SK-N-MC (cell line): ENCODE measurements around the gene NSRP1.
A peak's percentile ranks its signal among the peaks of the same experiment; 100 is the strongest.
"Not testable (repeated sequence)": the region's sequence is repeated elsewhere in the genome, so short reads cannot be mapped to it uniquely, and the experiment has no call there.

Source experiments
- DNase-seq: peaks from one replicate; pipeline ENCODE4 v3.0.0-alpha.2; 2011; ENCODE audit warnings: low read depth, low spot score
- H3K27ac ChIP-seq: fragments of 200-600 bp; sonication (generic); 2 replicates; pipeline ENCODE4 v1.5.1; 2016; ENCODE audit warnings: mixed run types
- H3K36me3 ChIP-seq: fragments of 200-600 bp; sonication (generic); 2 replicates; pipeline ENCODE4 v1.6.1; 2017; ENCODE audit warnings: antibody characterized with exemption, low read length, mixed read lengths; ENCODE audit not compliant: insufficient read depth
- H3K4me3 ChIP-seq: fragments of 200-600 bp; sonication (generic); 2 replicates; pipeline ENCODE4 v1.5.1; 2016
- H3K9ac ChIP-seq: fragments of 200-600 bp; sonication (generic); 2 replicates; pipeline ENCODE4 v1.8.0; 2017; ENCODE audit warnings: mixed run types, mixed read lengths; ENCODE audit not compliant: insufficient read length
- H3K9me3 ChIP-seq: fragments of 200-600 bp; sonication (generic); 2 replicates; pipeline ENCODE4 v1.6.1; 2017; ENCODE audit warnings: low read depth, mild to moderate bottlenecking, antibody characterized with exemption, low read length, moderate library complexity, mixed read lengths
- EZH2 ChIP-seq: fragments of 200-600 bp; sonication (generic); IDR thresholded peaks from one replicate; pipeline ENCODE4 v1.6.1; 2017; ENCODE audit warnings: antibody characterized with exemption
- FOXP2 ChIP-seq: optimal IDR thresholded peaks from 2 replicates; pipeline ENCODE3; 2011; ENCODE audit warnings: mild to moderate bottlenecking, moderate library complexity; ENCODE audit not compliant: insufficient read depth; ENCODE audit errors: extremely low read length, control extremely low read depth
- POLR2AphosphoS5 ChIP-seq: IDR thresholded peaks from 2 replicates; pipeline ENCODE4 v1.6.1; 2012; ENCODE audit warnings: mild to moderate bottlenecking, low read depth, low read length, borderline replicate concordance

NSRP1 gene

DNA sequence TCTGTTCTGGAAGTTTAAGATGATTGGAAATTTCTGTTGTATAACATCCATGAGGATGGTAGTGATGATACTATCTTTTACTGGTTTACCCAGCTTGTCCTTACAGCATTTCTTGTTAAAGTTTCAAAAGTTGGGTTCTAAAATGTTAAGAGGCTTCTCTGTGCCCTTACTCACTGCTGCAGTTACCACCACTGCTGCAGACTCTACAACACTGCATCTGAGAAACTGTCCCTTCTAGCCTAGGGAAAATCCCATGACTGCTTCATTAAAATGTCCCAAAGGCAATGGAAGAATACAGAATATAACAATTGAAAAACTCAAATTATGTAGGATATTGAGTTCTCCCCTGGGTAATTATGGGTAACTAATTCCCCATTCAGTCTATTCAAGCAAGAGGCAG, 3.8 kb upstream of the NSRP1 start:
- H3K9me3 ChIP-seq: no peaks in the 10 kb centered on the region
- no peaks in the 10 kb centered on the region for H3K36me3 ChIP-seq
- H3K4me3 ChIP-seq: 0 out of 2 replicates have a peak overlapping the region, but pooled peaks have one; percentile 9
- no peak for TF ChIP-seq POLR2AphosphoS5
- no peak for TF ChIP-seq FOXP2
- no peak for TF ChIP-seq EZH2
- no peak for DNase-seq
- peak overlapping the region; percentile 27; the same call in 1 of the 2 replicates for H3K27ac ChIP-seq
- H3K9ac ChIP-seq: no peak overlapping the region

DNA sequence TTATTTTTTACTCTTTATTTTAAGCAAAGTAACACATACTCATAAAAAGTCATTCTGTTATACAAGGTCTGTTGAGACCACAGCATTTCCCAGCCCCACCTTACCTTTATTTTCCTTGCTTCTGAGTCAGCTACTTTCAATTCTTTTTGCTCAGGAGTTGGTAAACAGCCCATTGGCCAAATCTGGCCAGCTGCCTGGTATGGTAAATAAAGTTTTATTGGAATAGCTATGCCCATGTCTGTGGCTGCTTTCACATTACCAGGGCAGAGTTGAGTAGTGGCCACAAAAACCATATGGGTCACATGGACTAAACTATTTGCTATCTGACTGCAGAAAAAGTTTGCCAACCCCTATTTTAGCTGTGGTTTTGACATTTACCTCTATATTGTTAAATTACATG, 3.4 kb upstream of the NSRP1 start:
- H3K9ac ChIP-seq: no peak overlapping the region

DNA sequence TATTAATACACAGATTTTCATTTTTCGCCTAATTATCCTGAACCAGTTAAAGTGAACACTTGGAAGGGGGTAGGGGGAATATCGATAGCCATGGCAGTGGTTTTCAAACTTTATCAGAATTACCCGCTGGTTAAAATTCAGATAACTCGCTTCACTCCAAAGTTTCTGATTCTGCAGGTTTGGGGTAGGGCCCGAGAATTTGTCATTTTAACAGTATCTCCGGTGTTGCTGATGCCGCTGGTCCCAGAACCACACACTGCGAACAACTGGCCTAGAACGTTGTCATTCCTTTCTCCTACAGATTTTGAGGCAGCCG, 313 bp upstream of the NSRP1 start:
- H3K36me3 ChIP-seq: peaks cover 31% of the 10 kb centered on the region
- H3K4me3 ChIP-seq: peak overlapping the region; percentile 97
- H3K9me3 ChIP-seq: no peaks in the 10 kb centered on the region
- peak overlapping the region; percentile 97 for H3K27ac ChIP-seq
- DNase-seq: no peak
- peak overlapping the region; percentile 99 for H3K9ac ChIP-seq
- no peak for TF ChIP-seq FOXP2
- no peak for TF ChIP-seq EZH2
- no peak for TF ChIP-seq POLR2AphosphoS5

More for the DNA sequence above, 3.4 kb upstream of the NSRP1 start:
- peaks cover 4% of the 10 kb centered on the region for H3K36me3 ChIP-seq
- TF ChIP-seq EZH2: no peak
- no peak for TF ChIP-seq POLR2AphosphoS5
- no peak for TF ChIP-seq FOXP2
- DNase-seq: no peak
- H3K9me3 ChIP-seq: no peaks in the 10 kb centered on the region
- 0 out of 2 replicates have a peak overlapping the region, but pooled peaks have one; percentile 9 for H3K4me3 ChIP-seq
- H3K27ac ChIP-seq: peak overlapping the region; percentile 27; the same call in 1 of the 2 replicates

DNA sequence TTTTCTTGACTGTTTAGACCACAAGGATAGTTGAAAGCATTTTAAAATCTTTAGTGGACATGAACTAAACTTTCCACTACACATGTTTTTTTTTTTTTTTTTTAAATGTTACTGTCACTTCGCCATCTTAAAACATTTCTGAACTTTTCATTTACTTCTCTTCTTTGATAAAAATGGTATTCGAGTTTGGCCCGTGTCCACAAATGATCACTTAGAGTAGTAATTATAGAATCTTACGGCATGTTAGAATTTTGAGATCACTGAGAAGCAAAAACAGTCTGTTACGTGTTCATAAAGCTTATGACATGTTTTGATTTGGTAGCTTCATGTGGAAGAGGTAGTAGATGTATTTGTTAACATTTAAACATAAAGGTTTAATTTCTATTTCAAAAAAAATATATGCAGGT, 1.1 kb downstream of the NSRP1 start:
- Histone ChIP-seq H3K9ac (peak overlapping the region; percentile 99), H3K9me3 (no peaks in the 10 kb centered on the region), H3K27ac (peak overlapping the region; percentile 97), H3K4me3 (peak overlapping the region; percentile 97), H3K36me3 (peaks cover 42% of the 10 kb centered on the region)
- TF ChIP-seq FOXP2: no peak
- TF ChIP-seq EZH2: no peak
- TF ChIP-seq POLR2AphosphoS5: no peak
- no peak for DNase-seq

DNA sequence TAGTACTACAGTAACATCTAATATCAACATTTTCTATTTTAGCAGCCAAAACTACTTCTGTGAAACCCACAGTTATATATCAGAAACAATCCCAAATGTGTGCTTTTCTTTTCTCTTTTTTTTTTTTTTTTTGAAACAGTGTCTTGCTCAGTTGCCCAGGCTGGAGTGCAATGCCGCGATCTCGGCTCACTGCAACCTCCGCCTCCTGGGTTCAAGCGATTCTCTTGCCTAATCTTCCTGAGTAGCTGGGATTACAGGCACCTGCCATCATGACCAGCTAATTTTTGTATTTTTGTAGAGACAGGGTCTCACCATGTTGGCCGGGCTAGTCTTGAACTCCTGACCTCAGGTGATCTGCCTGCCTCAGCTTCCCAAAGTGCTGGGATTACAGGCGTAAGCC, 2.0 kb downstream of the NSRP1 start:
- H3K9ac ChIP-seq: peak overlapping the region; percentile 99
- not testable (repeated sequence) for H3K27ac ChIP-seq, DNase-seq, H3K9me3 ChIP-seq
- peaks cover 44% of the 10 kb centered on the region for H3K36me3 ChIP-seq
- peak overlapping the region; percentile 97 for H3K4me3 ChIP-seq

DNA sequence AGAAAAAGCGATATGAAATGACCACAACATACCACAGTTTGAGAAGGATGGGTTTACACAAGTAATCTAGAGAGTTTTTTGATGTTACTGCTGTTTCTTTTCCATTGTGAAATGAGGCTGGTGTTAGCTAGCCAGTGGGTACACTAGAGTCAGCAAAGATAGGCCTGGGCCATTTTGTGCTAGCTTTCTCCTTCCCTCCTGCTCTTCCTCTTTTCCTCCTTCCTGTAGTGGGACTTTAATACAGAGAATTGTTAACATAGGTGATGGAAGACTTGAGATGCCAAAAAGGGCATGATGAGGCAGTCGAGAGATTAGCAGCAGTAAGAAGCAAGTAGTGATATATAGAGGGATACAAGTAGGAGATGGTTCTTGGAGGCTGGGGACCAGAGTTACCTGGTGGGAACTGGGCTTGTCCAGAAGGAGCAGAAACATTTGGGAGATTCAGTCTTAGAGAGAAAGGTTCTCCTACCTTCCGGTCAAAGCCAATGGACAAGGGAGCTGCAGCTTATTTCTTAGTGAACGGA, 7.7 kb downstream of the NSRP1 start:
- H3K4me3 ChIP-seq: no peak overlapping the region
- peaks cover 70% of the 10 kb centered on the region for H3K36me3 ChIP-seq
- no peak overlapping the region for H3K27ac ChIP-seq
- DNase-seq: no peak
- no peak for TF ChIP-seq EZH2
- TF ChIP-seq FOXP2: no peak
- TF ChIP-seq POLR2AphosphoS5: no peak
- H3K9ac ChIP-seq: no peak overlapping the region
- no peaks in the 10 kb centered on the region for H3K9me3 ChIP-seq

DNA sequence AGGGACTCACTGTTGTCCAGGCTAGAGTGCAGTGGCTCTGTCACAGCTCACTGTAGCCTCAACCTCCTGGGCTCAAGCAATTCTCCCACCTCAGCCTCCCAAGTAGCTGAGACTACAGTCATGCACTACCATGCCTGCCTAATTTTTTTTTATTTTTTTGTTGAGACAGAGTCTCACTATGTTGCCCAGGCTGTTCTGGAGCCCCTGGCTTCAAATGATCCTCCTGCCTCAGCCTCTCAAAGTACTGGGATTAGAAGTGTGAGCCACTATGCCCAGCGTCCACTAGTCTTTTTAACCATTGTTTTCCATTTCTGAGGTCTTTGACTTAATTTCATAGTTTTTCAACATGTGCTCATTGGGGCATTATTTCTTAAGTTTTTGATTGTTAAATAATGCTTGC, 13.5 kb downstream of the NSRP1 start:
- DNase-seq: no peak
- Histone ChIP-seq H3K36me3 (peaks cover 84% of the 10 kb centered on the region), H3K9ac (no peak overlapping the region), H3K9me3 (no peaks in the 10 kb centered on the region), H3K4me3 (no peak overlapping the region), H3K27ac (no peak overlapping the region)
- no peak for TF ChIP-seq FOXP2
- TF ChIP-seq POLR2AphosphoS5: no peak
- no peak for TF ChIP-seq EZH2

DNA sequence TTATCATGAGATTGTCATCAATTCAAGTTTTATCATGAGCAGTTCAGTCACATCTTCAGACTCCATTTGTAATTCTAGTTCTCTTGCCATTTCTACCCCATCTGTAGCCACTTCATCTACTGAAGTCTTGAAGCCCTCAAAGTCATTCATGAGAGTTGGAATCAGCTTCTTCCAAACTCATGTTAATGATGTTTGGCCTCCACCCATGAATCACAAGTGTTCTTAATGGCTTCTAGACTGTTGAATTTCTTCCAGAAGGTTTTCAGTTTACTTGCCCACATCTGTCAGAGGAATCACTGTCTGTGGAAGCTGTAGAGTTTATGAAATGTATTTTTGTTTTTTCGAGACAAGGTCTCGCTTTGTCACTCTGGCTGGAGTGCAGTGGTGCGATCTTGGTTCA, 16.0 kb downstream of the NSRP1 start:
- H3K4me3 ChIP-seq: no peak overlapping the region
- peaks cover 65% of the 10 kb centered on the region for H3K36me3 ChIP-seq
- H3K9me3 ChIP-seq: no peaks in the 10 kb centered on the region
- H3K9ac ChIP-seq: no peak overlapping the region
- no peak for DNase-seq
- H3K27ac ChIP-seq: no peak overlapping the region
- no peak for TF ChIP-seq EZH2
- no peak for TF ChIP-seq POLR2AphosphoS5
- no peak for TF ChIP-seq FOXP2

DNA sequence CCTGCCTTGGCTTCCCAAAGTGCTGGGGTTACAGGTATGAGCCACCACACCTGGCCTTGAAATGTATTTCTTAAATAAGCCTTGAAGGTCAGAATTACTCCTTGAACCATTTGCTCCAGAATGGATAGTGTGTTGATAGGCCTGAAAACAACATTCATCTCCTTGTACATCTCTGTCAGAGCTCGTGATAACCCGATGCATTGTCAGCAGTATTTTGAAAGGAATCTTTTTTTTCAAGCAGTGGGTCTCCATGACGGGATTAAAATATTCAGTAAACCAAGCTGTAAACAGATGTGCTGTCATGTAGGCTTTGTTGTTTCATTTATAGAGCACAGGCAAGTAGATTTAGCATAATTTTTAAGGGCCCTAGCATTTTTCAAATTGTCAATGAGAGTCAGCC, 16.6 kb downstream of the NSRP1 start:
- Histone ChIP-seq H3K36me3 (peaks cover 67% of the 10 kb centered on the region), H3K27ac (no peak overlapping the region), H3K4me3 (no peak overlapping the region), H3K9ac (no peak overlapping the region), H3K9me3 (no peaks in the 10 kb centered on the region)
- no peak for TF ChIP-seq FOXP2
- TF ChIP-seq EZH2: no peak
- TF ChIP-seq POLR2AphosphoS5: no peak
- no peak for DNase-seq
